B cell (primary cell): ENCODE results near the gene ARL14. TPM values are rescaled to one million over a fixed set of nuclear protein-coding genes. Genes with fewer than 3 reads are reported as not detected.

Source experiments
- ATAC-seq: fragments of 200-7000 bp; cut with Tn5 transposase; one replicate; pipeline ENCODE4 v1.10.0; 2021; ENCODE audit warnings: low read depth, mild to moderate bottlenecking, moderate number of reproducible peaks, moderate library complexity
- CTCF ChIA-PET: fragments of 350-600 bp; sonication (Branson Sonifier 250); formaldehyde crosslinking; loops from one replicate; lab custom pipeline; 2021; ENCODE audit warnings: antibody characterized with exemption, inconsistent platforms; lab: Charles Lee
- POLR2A ChIA-PET: fragments of 350-600 bp; sonication (Branson Sonifier 250); formaldehyde crosslinking; loops from one replicate; lab custom pipeline; 2021; ENCODE audit warnings: antibody characterized with exemption; lab: Charles Lee
- DNase-seq: peaks from one replicate; pipeline ENCODE4 v3.0.0; 2013
- H2AFZ ChIP-seq: 2 replicates; pipeline ENCODE4 v1.6.1; 2012; ENCODE audit warnings: mild to moderate bottlenecking, low read depth, low read length; ENCODE audit not compliant: insufficient read depth, poor library complexity, severe bottlenecking
- H3K27ac ChIP-seq, 2 donors: 1 replicate in 1 of 2; 2 replicates in 1 of 2; pipeline ENCODE4 v1.5.1; 2012 to 2013; ENCODE audit warnings: low read length in 2 of 2, mild to moderate bottlenecking in 2 of 2, moderate library complexity in 1 of 2
- H3K27me3 ChIP-seq, 4 experiments: fragments of 200-600 bp in 1 of 4; sonication (generic) in 1 of 4; replicated peaks in 1 of 4; 1 replicate in 2 of 4; 2 replicates in 2 of 4; pipeline versions ENCODE4 v1.6.1 to v1.7.0; 2013 to 2016; ENCODE audit warnings: low read length in 3 of 4, mild to moderate bottlenecking in 2 of 4, mixed read lengths in 1 of 4, moderate library complexity in 1 of 4; ENCODE audit not compliant: insufficient read depth in 4 of 4, control insufficient read depth in 3 of 4; ENCODE audit errors: control extremely low read depth in 1 of 4
- H3K36me3 ChIP-seq, 2 experiments: replicated peaks in 1 of 2; 1 replicate in 1 of 2; 2 replicates in 1 of 2; pipeline versions ENCODE4 v1.6.1 to v1.7.1; 2013; ENCODE audit warnings: low read length in 1 of 2; ENCODE audit not compliant: insufficient read depth in 2 of 2, control insufficient read depth in 1 of 2; ENCODE audit errors: control extremely low read depth in 1 of 2, extremely low read depth in 1 of 2
- H3K4me1 ChIP-seq, 2 donors: fragments of 200-600 bp in 1 of 2; sonication (generic) in 1 of 2; 1 replicate in 1 of 2; 2 replicates in 1 of 2; pipeline versions ENCODE4 v1.5.1 to v1.6.1; 2013 to 2017; ENCODE audit warnings: low read length in 2 of 2; ENCODE audit not compliant: control insufficient read depth in 2 of 2, insufficient read depth in 2 of 2
- H3K4me2 ChIP-seq: replicated peaks from 2 replicates; pipeline ENCODE3; 2012; ENCODE audit warnings: mild to moderate bottlenecking, low read depth, low read length; ENCODE audit not compliant: poor library complexity, severe bottlenecking
- H3K4me3 ChIP-seq, 5 experiments: fragments of 200-600 bp in 1 of 5; sonication (generic) in 1 of 5; 1 replicate in 3 of 5; 2 replicates in 2 of 5; pipeline versions ENCODE4 v1.5.1 to v1.7.0; 2011 to 2016; ENCODE audit warnings: low read length in 4 of 5, mild to moderate bottlenecking in 4 of 5, low read depth in 2 of 5, control low read depth in 1 of 5, moderate library complexity in 1 of 5; ENCODE audit not compliant: insufficient read depth in 1 of 5; ENCODE audit errors: control extremely low read depth in 1 of 5, extremely low read depth in 1 of 5
- H3K79me2 ChIP-seq: fragments of 200-600 bp; sonication (generic); one replicate; pipeline ENCODE4 v1.6.0; 2016; ENCODE audit warnings: low read length; ENCODE audit not compliant: control insufficient read depth, insufficient read depth
- H3K9ac ChIP-seq: fragments of 200-600 bp; sonication (generic); 2 replicates; pipeline ENCODE4 v1.6.1; 2017; ENCODE audit warnings: mild to moderate bottlenecking, low read length, moderate library complexity
- H3K9me3 ChIP-seq, 3 donors: one replicate each; pipeline versions ENCODE4 v1.6.1 to v1.7.1; 2013; ENCODE audit warnings: low read length in 2 of 3; ENCODE audit not compliant: control insufficient read depth in 2 of 3, insufficient read depth in 1 of 3; ENCODE audit errors: control extremely low read depth in 1 of 3
- H4K20me1 ChIP-seq: 2 replicates; pipeline ENCODE4 v1.6.0; 2012; ENCODE audit warnings: mild to moderate bottlenecking, low read length; ENCODE audit not compliant: insufficient read depth, control insufficient read depth, poor library complexity, severe bottlenecking
- H3K27ac Mint-ChIP-seq: one replicate; pipeline ENCODE4 v1.8.0; 2021; ENCODE audit warnings: mixed read lengths
- H3K27me3 Mint-ChIP-seq: one replicate; pipeline ENCODE4 v1.8.0; 2021; ENCODE audit warnings: mixed read lengths
- H3K4me1 Mint-ChIP-seq: one replicate; pipeline ENCODE4 v1.8.0; 2021; ENCODE audit warnings: mixed read lengths
- H3K4me3 Mint-ChIP-seq: one replicate; pipeline ENCODE4 v1.8.0; 2021; ENCODE audit warnings: mixed read lengths
- H3K9me3 Mint-ChIP-seq: one replicate; pipeline ENCODE4 v1.8.0; 2022; ENCODE audit warnings: mixed read lengths; ENCODE audit not compliant: insufficient read depth
- EZH2 ChIP-seq: IDR thresholded peaks from 2 replicates; pipeline ENCODE4 v1.6.1; 2012; ENCODE audit warnings: borderline replicate concordance, low read depth, mild to moderate bottlenecking, moderate library complexity, low read length; ENCODE audit not compliant: insufficient read depth, poor library complexity, severe bottlenecking
- WGBS: methylation state at CpG from one replicate; pipeline ENCODE4 v1.1.5; 2013; ENCODE audit warnings: missing lambda C conversion rate; ENCODE audit not compliant: insufficient coverage; 5-methylcytosine and 5-hydroxymethylcytosine counted together
- intact Hi-C: fragments of 100-400 bp; cut with micrococcal nuclease; formaldehyde crosslinking; loops from one replicate; pipeline ENCODE4 v1.10.0; 2022
- polyA plus RNA-seq: library from polyadenylated mRNA; depleted of rRNA; stranded (reverse); fragments of >200 nt; gene quantifications from 2 replicates; pipeline ENCODE4 v1.2.3, GENCODE V29; 2012
- total RNA-seq, 2 donors: library from RNA; stranded (reverse); fragments of 120-200 nt in 1 of 2; gene quantifications; 1 replicate in 1 of 2; 2 replicates in 1 of 2; pipeline versions ENCODE4 v1.2.3 to v1.2.4, GENCODE V29; 2013 to 2022
- TF ChIP-seq, protein P1 (sequence below): fragments of 200-600 bp; IDR thresholded peaks from one replicate; pipeline ENCODE4 v1.8.0; 2022; ENCODE audit warnings: antibody characterized with exemption, mild to moderate bottlenecking

The ARL14 gene
- total and polyA plus RNA-seq, 2 donors (not counting 1 experiment from before 2014, with no cell fraction given): 0.43 to 0.89 TPM

DNA sequence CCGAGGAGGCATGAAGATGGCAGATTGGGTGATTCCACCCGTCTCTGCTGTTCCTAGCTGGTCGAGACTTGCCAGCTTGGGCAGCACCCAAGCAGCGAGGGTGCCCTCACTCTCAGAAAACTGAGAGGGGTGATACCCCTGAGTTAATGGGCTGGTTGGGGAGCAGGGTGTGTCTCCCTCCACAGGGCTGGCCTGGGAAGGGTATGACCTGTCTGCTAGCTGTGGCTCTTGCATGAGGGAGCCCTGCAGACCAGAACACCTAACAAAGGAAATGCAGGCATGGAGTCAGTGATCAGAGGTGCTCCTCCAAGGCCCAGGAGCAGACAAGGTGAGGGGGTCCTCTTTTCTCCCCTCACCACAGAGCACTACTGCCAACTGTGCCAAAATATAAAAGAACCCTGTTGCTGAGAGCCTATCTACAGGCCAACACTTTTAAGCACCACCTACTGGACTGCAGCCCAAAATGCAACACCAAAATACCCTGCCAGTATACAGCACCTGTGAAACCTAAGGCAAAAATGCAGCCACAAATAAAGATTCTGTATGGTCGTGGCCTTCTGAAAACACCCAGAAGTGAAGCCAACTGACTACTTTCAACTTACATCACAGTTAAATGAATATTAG lies 43.3 kb downstream of the ARL14 start:
- Mint-ChIP-seq H3K27me3 (peaks cover 11% of the 10 kb centered on the region), H3K27ac (no peak overlapping the region), H3K4me3 (no peak overlapping the region), H3K9me3 (no peaks in the 10 kb centered on the region), H3K4me1 (no peaks in the 10 kb centered on the region)
- no peak overlapping the region for H3K4me3 ChIP-seq
- CTCF ChIA-PET: interaction anchor here (1.3 kb wide), 1 partner anchor 66 kb away, joined by 3 read pairs; no protein-coding TSS in a partner anchor
- H3K4me1 ChIP-seq: no peaks in the 10 kb centered on the region
- POLR2A ChIA-PET: no interaction called here
- no peaks in the 10 kb centered on the region for H3K79me2 ChIP-seq
- ATAC-seq: no peak
- H3K36me3 ChIP-seq: no peaks in the 10 kb centered on the region
- H3K9me3 ChIP-seq: no peaks in the 10 kb centered on the region
- H2AFZ ChIP-seq: no peak overlapping the region
- H3K27ac ChIP-seq: no peak overlapping the region
- intact Hi-C loops: no loop called here
- H3K27me3 ChIP-seq: peaks cover 0 to 4% (median 0%) of the 10 kb centered on the region in 4 experiments
- H4K20me1 ChIP-seq: no peaks in the 10 kb centered on the region
- no peak overlapping the region for H3K4me2 ChIP-seq
- DNase-seq: no peak
- WGBS: 84% methylated on average over 4 of the region's 5 CpGs
- no peak overlapping the region for H3K9ac ChIP-seq
- no peak for TF ChIP-seq EZH2
- TF ChIP-seq, protein P1, sequence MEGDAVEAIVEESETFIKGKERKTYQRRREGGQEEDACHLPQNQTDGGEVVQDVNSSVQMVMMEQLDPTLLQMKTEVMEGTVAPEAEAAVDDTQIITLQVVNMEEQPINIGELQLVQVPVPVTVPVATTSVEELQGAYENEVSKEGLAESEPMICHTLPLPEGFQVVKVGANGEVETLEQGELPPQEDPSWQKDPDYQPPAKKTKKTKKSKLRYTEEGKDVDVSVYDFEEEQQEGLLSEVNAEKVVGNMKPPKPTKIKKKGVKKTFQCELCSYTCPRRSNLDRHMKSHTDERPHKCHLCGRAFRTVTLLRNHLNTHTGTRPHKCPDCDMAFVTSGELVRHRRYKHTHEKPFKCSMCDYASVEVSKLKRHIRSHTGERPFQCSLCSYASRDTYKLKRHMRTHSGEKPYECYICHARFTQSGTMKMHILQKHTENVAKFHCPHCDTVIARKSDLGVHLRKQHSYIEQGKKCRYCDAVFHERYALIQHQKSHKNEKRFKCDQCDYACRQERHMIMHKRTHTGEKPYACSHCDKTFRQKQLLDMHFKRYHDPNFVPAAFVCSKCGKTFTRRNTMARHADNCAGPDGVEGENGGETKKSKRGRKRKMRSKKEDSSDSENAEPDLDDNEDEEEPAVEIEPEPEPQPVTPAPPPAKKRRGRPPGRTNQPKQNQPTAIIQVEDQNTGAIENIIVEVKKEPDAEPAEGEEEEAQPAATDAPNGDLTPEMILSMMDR: no peak

DNA sequence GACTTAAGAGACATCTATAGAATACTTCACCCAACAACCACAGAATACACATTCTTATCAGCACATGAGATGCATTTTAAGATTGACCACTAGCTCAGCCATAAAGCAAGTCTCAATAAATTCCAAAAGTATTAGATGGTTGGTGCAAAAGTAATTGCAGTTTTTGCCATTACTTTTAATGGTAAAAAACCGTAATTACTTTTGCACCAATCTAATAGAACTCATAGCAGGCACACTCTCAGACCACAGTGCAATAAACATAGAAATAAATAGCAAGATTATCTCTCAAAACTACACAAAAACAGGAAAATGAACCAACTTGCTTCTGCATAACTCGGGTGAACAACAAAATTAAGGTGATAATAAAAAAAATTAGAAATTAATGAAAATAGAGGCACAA lies 45.4 kb downstream of the ARL14 start:
- H3K9me3 Mint-ChIP-seq: no peaks in the 10 kb centered on the region
- Histone ChIP-seq H2AFZ (no peak overlapping the region), H3K4me1 (no peaks in the 10 kb centered on the region), H3K79me2 (no peaks in the 10 kb centered on the region), H4K20me1 (no peaks in the 10 kb centered on the region), H3K36me3 (no peaks in the 10 kb centered on the region), H3K27ac (no peak overlapping the region), H3K9ac (no peak overlapping the region), H3K4me2 (no peak overlapping the region), H3K27me3 (peaks cover 0 to 4% (median 0%) of the 10 kb centered on the region in 4 experiments), H3K9me3 (no peaks in the 10 kb centered on the region), H3K4me3 (no peak overlapping the region)
- TF ChIP-seq, protein P1: no peak
- no peak for TF ChIP-seq EZH2
- H3K4me3 Mint-ChIP-seq: no peak overlapping the region
- WGBS: no CpG with 5 or more reads among the region's 2 CpGs
- intact Hi-C loops: no loop called here
- ChIA-PET CTCF (no interaction called here), POLR2A (no interaction called here)
- peaks cover 7% of the 10 kb centered on the region for H3K27me3 Mint-ChIP-seq
- no peak overlapping the region for H3K27ac Mint-ChIP-seq
- no peak for DNase-seq
- no peak for ATAC-seq
- H3K4me1 Mint-ChIP-seq: no peaks in the 10 kb centered on the region
